ENCODE measurements around the gene ERCC4.

Gene ERCC4

DNA sequence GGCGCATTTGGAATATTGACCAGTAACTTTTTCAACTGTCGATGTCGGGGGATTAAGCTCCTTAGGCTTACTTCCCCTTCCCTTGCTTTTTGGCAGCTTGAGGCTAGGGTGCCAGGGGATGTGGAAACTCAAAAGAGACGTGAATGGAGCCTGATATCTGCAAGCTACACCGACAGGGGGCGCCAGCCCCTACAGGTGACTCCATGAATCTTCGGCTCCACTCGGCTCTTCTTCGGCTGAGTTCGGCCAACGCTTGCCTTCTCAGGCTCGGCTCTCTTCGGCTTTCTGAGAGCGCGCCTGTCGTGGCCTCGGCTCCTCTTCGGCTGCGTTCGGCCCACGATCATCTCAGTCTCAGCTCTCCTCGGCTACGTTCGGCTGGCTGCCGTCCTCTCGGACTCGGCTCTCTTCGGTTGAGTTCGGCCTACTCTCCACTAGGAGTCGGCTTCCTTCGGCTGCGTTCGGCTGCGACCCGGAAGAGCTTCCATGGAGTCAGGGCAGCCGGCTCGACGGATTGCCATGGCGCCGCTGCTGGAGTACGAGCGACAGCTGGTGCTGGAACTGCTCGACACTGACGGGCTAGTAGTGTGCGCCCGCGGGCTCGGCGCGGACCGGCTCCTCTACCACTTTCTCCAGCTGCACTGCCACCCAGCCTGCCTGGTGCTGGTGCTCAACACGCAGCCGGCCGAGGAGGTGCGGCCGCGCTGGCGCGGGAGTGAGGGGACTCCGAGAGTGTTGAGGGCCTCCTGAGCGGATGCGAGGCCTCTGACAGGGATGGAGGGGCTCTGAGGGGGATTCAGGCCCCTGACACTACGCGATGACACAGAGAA lies at the start of gene ERCC4:
Gene ERCC4 (plus strand): TSS at position 472 of the 827 bp plus-strand sequence. CDS start 12 bp downstream, at position 484.
- peak within 1 kb of the TSS; percentile 55 for H3K27ac ChIP-seq
- peak; percentile 97 for TF ChIP-seq CTCF (IDR thresholded peaks at IDR 0.05)
- TF ChIP-seq ZFX (IDR thresholded peaks at IDR 0.05; ENCODE audit: borderline replicate concordance) = no peak

- no peak overlapping the region for H3K27ac ChIP-seq
- TF ChIP-seq CTCF (IDR thresholded peaks at IDR 0.05) (peak; percentile 74), ZFX (IDR thresholded peaks at IDR 0.05; ENCODE audit: borderline replicate concordance) (no peak)
Observed at GRCh38 chr16:13873835-13874438, 46.0 kb upstream of the ERCC4 start.

- no peak for TF ChIP-seq CTCF (IDR thresholded peaks at IDR 0.05)
- no peak for TF ChIP-seq ZFX (IDR thresholded peaks at IDR 0.05; ENCODE audit: borderline replicate concordance)
- H3K27ac ChIP-seq = no peak overlapping the region
Observed at GRCh38 chr16:13875614-13876284, 44.2 kb upstream of the ERCC4 start.

- TF ChIP-seq CTCF (IDR thresholded peaks at IDR 0.05) (no peak), ZFX (IDR thresholded peaks at IDR 0.05; ENCODE audit: borderline replicate concordance) (no peak)
- no peak overlapping the region for H3K27ac ChIP-seq
Observed at GRCh38 chr16:13883276-13883675, 36.7 kb upstream of the ERCC4 start.

DNA sequence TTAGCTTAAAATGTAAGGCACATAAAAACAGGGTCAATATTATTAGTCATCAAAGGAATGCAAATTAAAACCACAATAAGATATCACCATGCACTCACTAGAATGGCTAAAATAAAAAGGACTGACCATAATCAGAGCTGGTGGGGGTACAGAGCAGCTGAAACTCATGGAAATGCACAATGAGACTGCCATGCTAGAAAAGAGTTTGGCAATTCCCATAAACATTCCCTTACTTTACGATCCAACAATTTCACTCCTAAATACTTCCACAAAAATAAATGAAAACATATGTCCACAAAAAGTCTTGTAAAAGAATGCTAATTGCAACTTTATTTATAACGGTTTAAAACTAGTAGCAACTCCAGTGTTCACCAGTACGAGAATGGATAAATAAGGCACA lies 36.1 kb upstream of the ERCC4 start:
- no peak overlapping the region for H3K27ac ChIP-seq

GRCh38 chr16:13885700-13886099 lies 34.3 kb upstream of the ERCC4 start:
- TF ChIP-seq CTCF (IDR thresholded peaks at IDR 0.05) = no peak
- TF ChIP-seq ZFX (IDR thresholded peaks at IDR 0.05; ENCODE audit: borderline replicate concordance) = no peak
- no peak overlapping the region for H3K27ac ChIP-seq

More for the DNA sequence above, 36.1 kb upstream of the ERCC4 start:
- TF ChIP-seq ZFX (IDR thresholded peaks at IDR 0.05; ENCODE audit: borderline replicate concordance) (no peak), CTCF (IDR thresholded peaks at IDR 0.05) (no peak)

Data from 22Rv1 (cell line).